CD4-positive, alpha-beta T cell (primary cell): Measurements from ENCODE around the gene SLAMF1. TPM values are rescaled to one million over a fixed set of nuclear protein-coding genes. Genes with fewer than 3 reads are reported as not detected.
A peak's percentile ranks its signal among the peaks of the same experiment; 100 is the strongest.

Experiments
- ATAC-seq: fragments of 200-7000 bp; cut with Tn5 transposase; one replicate; pipeline ENCODE4 v1.10.0; 2022; ENCODE audit warnings: mild to moderate bottlenecking; ENCODE audit not compliant: poor library complexity
- CTCF ChIA-PET: fragments of 350-600 bp; sonication (Branson Sonifier 250); formaldehyde crosslinking; loops from one replicate; lab custom pipeline; 2021; ENCODE audit warnings: antibody characterized with exemption, inconsistent platforms; lab: Charles Lee
- POLR2A ChIA-PET: fragments of 350-600 bp; sonication (Branson Sonifier 250); formaldehyde crosslinking; loops from one replicate; lab custom pipeline; 2021; ENCODE audit warnings: antibody characterized with exemption, inconsistent platforms; lab: Charles Lee
- DNase-seq, 14 experiments: peaks; one replicate each; pipeline ENCODE4 v3.0.0-alpha.2; 2013 to 2020; ENCODE audit warnings: mixed read lengths in 2 of 14
- H3K27ac ChIP-seq, 2 donors: one replicate each; pipeline versions ENCODE4 v1.5.1 to v1.7.0; 2013; ENCODE audit warnings: low read length in 2 of 2, low read depth in 1 of 2, mild to moderate bottlenecking in 1 of 2
- H3K27me3 ChIP-seq, 2 experiments: 1 replicate in 1 of 2; 2 replicates in 1 of 2; pipeline versions ENCODE4 v1.6.1 to v1.7.0; 2013; ENCODE audit warnings: low read length in 2 of 2, control low read depth in 1 of 2, mild to moderate bottlenecking in 1 of 2, moderate library complexity in 1 of 2; ENCODE audit not compliant: insufficient read depth in 2 of 2, control insufficient read depth in 1 of 2
- H3K36me3 ChIP-seq: one replicate; pipeline ENCODE4 v1.6.1; 2013; ENCODE audit warnings: low read length, control low read depth; ENCODE audit not compliant: insufficient read depth
- H3K4me1 ChIP-seq: one replicate; pipeline ENCODE4 v1.6.1; 2013; ENCODE audit warnings: low read length, control low read depth; ENCODE audit not compliant: insufficient read depth
- H3K4me3 ChIP-seq: one replicate; pipeline ENCODE4 v1.5.1; 2013; ENCODE audit warnings: mild to moderate bottlenecking, low read length, moderate library complexity
- H3K9me3 ChIP-seq, 2 experiments: 1 replicate in 1 of 2; 2 replicates in 1 of 2; pipeline versions ENCODE4 v1.6.1 to v1.7.0; 2013; ENCODE audit warnings: low read length in 2 of 2, mild to moderate bottlenecking in 2 of 2, control low read depth in 1 of 2, moderate library complexity in 1 of 2; ENCODE audit not compliant: control insufficient read depth in 1 of 2, insufficient read depth in 1 of 2
- H3K27ac Mint-ChIP-seq: one replicate; pipeline ENCODE4 v1.8.0; 2020; ENCODE audit warnings: mixed read lengths
- H3K27me3 Mint-ChIP-seq: one replicate; pipeline ENCODE4 v1.8.0; 2021; ENCODE audit warnings: mixed read lengths
- H3K36me3 Mint-ChIP-seq: one replicate; pipeline ENCODE4 v1.8.0; 2021; ENCODE audit warnings: low read depth, mixed read lengths
- H3K4me1 Mint-ChIP-seq: one replicate; pipeline ENCODE4 v1.8.0; 2021; ENCODE audit warnings: low read depth, mixed read lengths
- H3K4me3 Mint-ChIP-seq: one replicate; pipeline ENCODE4 v1.8.0; 2020; ENCODE audit warnings: mild to moderate bottlenecking, mixed read lengths
- H3K9me3 Mint-ChIP-seq: one replicate; pipeline ENCODE4 v1.8.0; 2020; ENCODE audit warnings: mixed read lengths
- intact Hi-C, 2 experiments: fragments of 100-400 bp; cut with DNase I in 1 of 2; cut with micrococcal nuclease in 1 of 2; formaldehyde crosslinking; loops; one replicate each; pipeline versions ENCODE4 v1.15.1 to v1.9.0; 2023 to 2025; cut with DNase I, micrococcal nuclease
- total RNA-seq, 174 experiments: library from RNA in 2 of 174; stranded (reverse) in 2 of 174; gene quantifications; one replicate each; pipeline ENCODE4 v1.2.3 and lab custom pipeline; 2021 to 2026
- TF ChIP-seq, protein P1 (sequence below): fragments of 200-600 bp; IDR thresholded peaks from one replicate; pipeline ENCODE4 v1.8.0; 2022; ENCODE audit warnings: antibody characterized with exemption, mild to moderate bottlenecking

Gene SLAMF1
- total RNA-seq, 2 experiments from 2014 or later = 39.4 to 39.8 TPM

GRCh38 chr1:160608057-160608456 lies 38.8 kb downstream of the SLAMF1 start:
- no peak overlapping the region for H3K27ac ChIP-seq
- POLR2A ChIA-PET = interaction anchor here (1.0 to 5.3 kb wide), 3 partner anchors 29 to 64 kb away, joined by 3 to 21 read pairs (median 4); partner anchors contain the start of gene CD84
- H3K27me3 ChIP-seq = no peaks in the 10 kb centered on the region
- H3K4me3 ChIP-seq = no peak overlapping the region
- ATAC-seq (no peak), DNase-seq (no peak)
- peaks cover 29% of the 10 kb centered on the region for H3K4me1 ChIP-seq
- Mint-ChIP-seq H3K4me1 (peaks cover 45% of the 10 kb centered on the region), H3K9me3 (peaks cover 7% of the 10 kb centered on the region), H3K36me3 (peaks cover 66% of the 10 kb centered on the region), H3K27me3 (no peaks in the 10 kb centered on the region), H3K27ac (peak overlapping the region; percentile 67), H3K4me3 (no peak overlapping the region)
- peaks cover 0 to 5% of the 10 kb centered on the region in 2 experiments for H3K9me3 ChIP-seq
- CTCF ChIA-PET = interaction anchor here (1.1 to 2.3 kb wide), 6 partner anchors 32 to 180 kb away, joined by 3 to 12 read pairs (median 6); no protein-coding TSS in a partner anchor
- peaks cover 57% of the 10 kb centered on the region for H3K36me3 ChIP-seq
- intact Hi-C loops = loop anchor here (5.0 to 10.0 kb wide), 3 partner anchors 116 to 416 kb away; partner anchors contain the start of gene CASQ1 (in 2 of the 2)
- TF ChIP-seq, protein P1, sequence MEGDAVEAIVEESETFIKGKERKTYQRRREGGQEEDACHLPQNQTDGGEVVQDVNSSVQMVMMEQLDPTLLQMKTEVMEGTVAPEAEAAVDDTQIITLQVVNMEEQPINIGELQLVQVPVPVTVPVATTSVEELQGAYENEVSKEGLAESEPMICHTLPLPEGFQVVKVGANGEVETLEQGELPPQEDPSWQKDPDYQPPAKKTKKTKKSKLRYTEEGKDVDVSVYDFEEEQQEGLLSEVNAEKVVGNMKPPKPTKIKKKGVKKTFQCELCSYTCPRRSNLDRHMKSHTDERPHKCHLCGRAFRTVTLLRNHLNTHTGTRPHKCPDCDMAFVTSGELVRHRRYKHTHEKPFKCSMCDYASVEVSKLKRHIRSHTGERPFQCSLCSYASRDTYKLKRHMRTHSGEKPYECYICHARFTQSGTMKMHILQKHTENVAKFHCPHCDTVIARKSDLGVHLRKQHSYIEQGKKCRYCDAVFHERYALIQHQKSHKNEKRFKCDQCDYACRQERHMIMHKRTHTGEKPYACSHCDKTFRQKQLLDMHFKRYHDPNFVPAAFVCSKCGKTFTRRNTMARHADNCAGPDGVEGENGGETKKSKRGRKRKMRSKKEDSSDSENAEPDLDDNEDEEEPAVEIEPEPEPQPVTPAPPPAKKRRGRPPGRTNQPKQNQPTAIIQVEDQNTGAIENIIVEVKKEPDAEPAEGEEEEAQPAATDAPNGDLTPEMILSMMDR = no peak

DNA sequence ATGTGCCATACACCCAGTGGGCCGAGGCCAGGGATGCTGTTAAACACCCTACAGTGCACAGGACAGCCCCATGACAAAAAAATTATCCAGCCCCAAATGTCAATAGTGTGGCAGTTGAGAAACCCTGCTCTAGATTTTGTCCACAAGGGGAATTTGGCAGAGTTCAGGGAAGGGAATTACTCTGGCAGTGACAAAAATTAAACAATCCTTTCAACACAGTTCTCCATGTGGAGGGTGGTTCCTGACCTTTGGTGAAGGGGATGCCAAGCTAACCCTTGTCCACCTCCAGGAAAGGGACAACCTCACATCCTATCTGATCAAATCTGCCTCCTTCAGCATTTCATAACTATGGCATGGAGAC lies 39.2 kb downstream of the SLAMF1 start:
- TF ChIP-seq, protein P1 = no peak
- H3K27ac Mint-ChIP-seq = peak overlapping the region; percentile 67
- H3K9me3 Mint-ChIP-seq = peaks cover 7% of the 10 kb centered on the region
- no peak for ATAC-seq
- Histone ChIP-seq H3K9me3 (peaks cover 1 to 5% of the 10 kb centered on the region in 2 experiments), H3K27ac (no peak overlapping the region), H3K4me3 (no peak overlapping the region), H3K4me1 (peaks cover 29% of the 10 kb centered on the region), H3K36me3 (peaks cover 53% of the 10 kb centered on the region), H3K27me3 (no peaks in the 10 kb centered on the region)
- no peaks in the 10 kb centered on the region for H3K27me3 Mint-ChIP-seq
- no peak overlapping the region for H3K4me3 Mint-ChIP-seq
- H3K4me1 Mint-ChIP-seq = peaks cover 45% of the 10 kb centered on the region
- peaks cover 66% of the 10 kb centered on the region for H3K36me3 Mint-ChIP-seq
- no peak for DNase-seq
- intact Hi-C loops = loop anchor here (1.0 to 10.0 kb wide), 8 partner anchors 63 to 415 kb away; partner anchors contain the start of genes CASQ1 (in 2 of the 2), COPA (in 1 of the 2) and NCSTN (in 1 of the 2)
- ChIA-PET POLR2A (interaction anchor here (0.7 to 5.3 kb wide), 6 partner anchors 29 to 179 kb away, joined by 3 to 21 read pairs (median 5); partner anchors contain the start of gene CD84), CTCF (interaction anchor here (1.0 to 2.3 kb wide), 16 partner anchors 11 to 316 kb away, joined by 3 to 15 read pairs (median 4); partner anchors contain the start of gene SLAMF6)

DNA sequence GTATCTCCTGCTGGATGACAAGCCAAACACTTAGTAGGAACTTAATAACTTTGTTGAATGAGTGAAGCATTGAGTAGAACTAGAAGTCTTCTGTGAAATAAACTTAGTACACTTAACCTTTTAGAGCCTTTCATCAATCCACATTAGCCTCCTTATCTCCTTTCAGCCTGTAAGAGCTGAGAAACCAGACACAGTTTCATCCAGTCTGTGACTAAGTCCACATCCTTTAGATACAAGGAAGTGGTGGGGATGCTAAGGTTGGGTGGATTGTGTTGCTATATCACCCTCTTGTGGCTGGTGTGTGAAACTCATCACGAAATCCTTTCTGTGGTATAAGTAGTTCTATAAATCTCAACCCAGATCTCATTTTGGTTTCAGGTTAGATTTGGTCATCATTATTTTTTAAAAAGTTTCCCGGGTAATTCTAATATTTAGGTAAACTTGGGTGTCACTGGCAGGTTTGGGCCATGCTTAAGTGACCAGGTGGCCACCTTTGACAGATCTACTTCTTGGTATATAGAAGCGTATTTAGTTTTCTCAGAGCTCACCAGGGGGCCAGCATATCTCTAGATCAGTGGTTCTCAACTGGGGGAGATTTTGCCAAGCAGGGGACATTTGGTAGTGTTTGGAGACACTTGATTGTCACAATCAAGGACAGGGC lies 39.7 kb downstream of the SLAMF1 start:
- Histone ChIP-seq H3K4me1 (peaks cover 29% of the 10 kb centered on the region), H3K4me3 (no peak overlapping the region), H3K36me3 (peaks cover 48% of the 10 kb centered on the region), H3K27me3 (no peaks in the 10 kb centered on the region), H3K9me3 (peaks cover 5% of the 10 kb centered on the region in 2 experiments), H3K27ac (no peak overlapping the region)
- Mint-ChIP-seq H3K4me3 (peak overlapping the region; percentile 28), H3K4me1 (peaks cover 45% of the 10 kb centered on the region), H3K9me3 (peaks cover 7% of the 10 kb centered on the region), H3K36me3 (peaks cover 63% of the 10 kb centered on the region), H3K27me3 (no peaks in the 10 kb centered on the region), H3K27ac (peak overlapping the region; percentile 67)
- ATAC-seq = peak; percentile 98
- intact Hi-C loops = loop anchor here (1.0 to 10.0 kb wide), 8 partner anchors 62 to 415 kb away; partner anchors contain the start of genes CASQ1 (in 2 of the 2), COPA (in 1 of the 2) and NCSTN (in 1 of the 2)
- peak in 12 of 14 experiments; percentile 26 to 90 (median 53) for DNase-seq
- TF ChIP-seq, protein P1 = peak; percentile 87
- POLR2A ChIA-PET = interaction anchor here (0.5 to 5.3 kb wide), 8 partner anchors 12 to 178 kb away, joined by 3 to 21 read pairs (median 4); partner anchors contain the start of gene CD84
- CTCF ChIA-PET = interaction anchor here (0.6 to 2.3 kb wide), 30 partner anchors 11 to 316 kb away, joined by 3 to 15 read pairs (median 4); partner anchors contain the start of gene SLAMF6
